LNCaP clone FGC (cell line): ENCODE measurements around the gene NDUFS7.

Experiments used
- DNase-seq: peaks from one replicate; pipeline ENCODE4 v3.0.0-alpha.2; 2011; ENCODE audit warnings: low read depth
- H3K4me3 ChIP-seq: 2 replicates; pipeline ENCODE4 v1.5.1; 2011; ENCODE audit warnings: mild to moderate bottlenecking, low read depth, low read length, control low read depth
- CTCF ChIP-seq: IDR thresholded peaks from 2 replicates; pipeline ENCODE4 v1.5.1; 2012; ENCODE audit warnings: mild to moderate bottlenecking; ENCODE audit not compliant: control insufficient read depth, insufficient read depth; ENCODE audit errors: extremely low read depth

The NDUFS7 gene

GRCh38 chr19:1397838-1398237 is 14.1 kb downstream of the NDUFS7 start:
- no peak for DNase-seq
- no peak overlapping the region for H3K4me3 ChIP-seq
- no peak for TF ChIP-seq CTCF

GRCh38 chr19:1399079-1399478 is 15.4 kb downstream of the NDUFS7 start:
- TF ChIP-seq CTCF, result no peak
- DNase-seq, result no peak
- no peak overlapping the region for H3K4me3 ChIP-seq

- no peak for DNase-seq
- TF ChIP-seq CTCF, result no peak
- H3K4me3 ChIP-seq, result peak overlapping the region; percentile 92
Measured at GRCh38 chr19:1399745-1400144, 16.0 kb downstream of the NDUFS7 start.

GRCh38 chr19:1400281-1401137 is 16.8 kb downstream of the NDUFS7 start:
- peak overlapping the region; percentile 92 for H3K4me3 ChIP-seq

GRCh38 chr19:1401138-1401888 is 17.6 kb downstream of the NDUFS7 start, which contains the start of gene GAMT:
Gene GAMT, minus strand, starts transcription at chr19:1401542. Its CDS starts 66 bp downstream, at chr19:1401476.
- H3K4me3 ChIP-seq, result peak within 1 kb of the TSS; percentile 92
- DNase-seq, result no peak
- TF ChIP-seq CTCF, result peak; percentile 76

More at GRCh38 chr19:1400281-1401137, 16.8 kb downstream of the NDUFS7 start:
- TF ChIP-seq CTCF, result no peak
- DNase-seq, result no peak

- no peak for TF ChIP-seq CTCF
- peak overlapping the region; percentile 92 for H3K4me3 ChIP-seq
- no peak for DNase-seq
Measured at GRCh38 chr19:1401889-1402217, 18.1 kb downstream of the NDUFS7 start.
